Measurements from ENCODE around the gene ADARB2. TPM values are rescaled to one million over a fixed set of nuclear protein-coding genes. Genes with fewer than 3 reads are reported as not detected.

Gene ADARB2
- total RNA-seq, 4 donors from 2014 or later = 2.3 to 3.7 (median 2.6) TPM

- no peaks in the 10 kb centered on the region for H3K36me3 ChIP-seq
- no peak overlapping the region for H3K27ac ChIP-seq (replicated peaks in 1 of 4)
- TF ChIP-seq EP300 (IDR thresholded peaks at IDR 0.05) = no peak
- no peak for TF ChIP-seq CTCF (IDR thresholded peaks at IDR 0.05)
- TF ChIP-seq POLR2A (IDR thresholded peaks at IDR 0.05; ENCODE audit: low read depth) = no peak
- no peak for TF ChIP-seq POLR2AphosphoS5 (IDR thresholded peaks at IDR 0.05)
- no peaks in the 10 kb centered on the region for H3K4me1 ChIP-seq
- peaks cover 0 to 47% (median 0%) of the 10 kb centered on the region in 4 donors for H3K27me3 ChIP-seq
- intact Hi-C loops (cut with DNase I) = no loop called here
- no peaks in the 10 kb centered on the region for H3K9me3 ChIP-seq
- 81% methylated on average over 19 of the region's 19 CpGs for WGBS
- H3K4me3 ChIP-seq = no peak overlapping the region
- DNase-seq (ENCODE audit: extremely low spot score) = peak; percentile 83
These were observed 324.7 kb downstream of the ADARB2 start for GRCh38 chr10:1412531-1413189.

- peak; percentile 57 for DNase-seq (ENCODE audit: extremely low spot score)
- TF ChIP-seq POLR2AphosphoS5 (IDR thresholded peaks at IDR 0.05) (no peak), CTCF (IDR thresholded peaks at IDR 0.05) (no peak), EP300 (IDR thresholded peaks at IDR 0.05) (no peak), POLR2A (IDR thresholded peaks at IDR 0.05; ENCODE audit: low read depth) (no peak)
- no peak overlapping the region for H3K4me3 ChIP-seq
- peaks cover 0 to 44% (median 0%) of the 10 kb centered on the region in 4 donors for H3K27me3 ChIP-seq
- H3K36me3 ChIP-seq = no peaks in the 10 kb centered on the region
- 51% methylated on average over 17 of the region's 17 CpGs for WGBS
- intact Hi-C loops (cut with DNase I) = no loop called here
- H3K4me1 ChIP-seq = no peaks in the 10 kb centered on the region
- no peak overlapping the region for H3K27ac ChIP-seq (replicated peaks in 1 of 4)
- H3K9me3 ChIP-seq = no peaks in the 10 kb centered on the region
These were observed 325.4 kb downstream of the ADARB2 start for GRCh38 chr10:1411956-1412355.

GRCh38 chr10:1411451-1411850 lies 325.9 kb downstream of the ADARB2 start:
- no peaks in the 10 kb centered on the region for H3K4me1 ChIP-seq
- H3K27me3 ChIP-seq = peaks cover 0 to 45% (median 0%) of the 10 kb centered on the region in 4 donors
- no peak for TF ChIP-seq POLR2AphosphoS5 (IDR thresholded peaks at IDR 0.05)
- TF ChIP-seq CTCF (IDR thresholded peaks at IDR 0.05) = no peak
- no peak overlapping the region for H3K4me3 ChIP-seq
- WGBS = 89% methylated on average over 17 of the region's 17 CpGs
- no peaks in the 10 kb centered on the region for H3K9me3 ChIP-seq
- peak; percentile 55 for DNase-seq (ENCODE audit: extremely low spot score)
- H3K27ac ChIP-seq (replicated peaks in 1 of 4) = no peak overlapping the region
- H3K36me3 ChIP-seq = no peaks in the 10 kb centered on the region
- intact Hi-C loops (cut with DNase I) = no loop called here

- Histone ChIP-seq H3K27ac (replicated peaks in 1 of 4) (no peak overlapping the region), H3K4me1 (no peaks in the 10 kb centered on the region), H3K4me3 (no peak overlapping the region), H3K27me3 (peaks cover 0 to 48% (median 0%) of the 10 kb centered on the region in 4 donors), H3K9me3 (no peaks in the 10 kb centered on the region), H3K36me3 (no peaks in the 10 kb centered on the region)
- 84% methylated on average over 21 of the region's 33 CpGs for WGBS
- intact Hi-C loops (cut with DNase I) = no loop called here
- TF ChIP-seq CTCF (IDR thresholded peaks at IDR 0.05) (no peak), POLR2A (IDR thresholded peaks at IDR 0.05; ENCODE audit: low read depth) (no peak), EP300 (IDR thresholded peaks at IDR 0.05) (no peak), POLR2AphosphoS5 (IDR thresholded peaks at IDR 0.05) (no peak)
- DNase-seq (ENCODE audit: extremely low spot score) = peak; percentile 78
These were observed 326.6 kb downstream of the ADARB2 start for GRCh38 chr10:1410469-1411395.

All from esophagus muscularis mucosa (tissue), 4 donors.